ENCODE results near the gene TPRX2. TPM values are rescaled to one million over a fixed set of nuclear protein-coding genes. Genes with fewer than 3 reads are reported as not detected.
A peak's percentile ranks its signal among the peaks of the same experiment; 100 is the strongest.

TPRX2 gene
- total RNA-seq, 1 experiment from 2014 or later: not detected

GRCh38 chr19:47896019-47896418 lies 37.0 kb downstream of the TPRX2 start:
- Histone ChIP-seq H3F3A (ENCODE audit: insufficient read depth, low read depth) (no peaks in the 10 kb centered on the region; the same call in 1 of the 2 replicates), H4K20me1 (ENCODE audit: insufficient read depth) (no peaks in the 10 kb centered on the region), H3K4me3 (no peak overlapping the region), H3K27me3 (ENCODE audit: insufficient read depth, low read depth) (peaks cover 75% of the 10 kb centered on the region), H3K9me3 (ENCODE audit: insufficient read depth, low read depth) (peaks cover 8% of the 10 kb centered on the region; the same call in 1 of the 2 replicates), H2AFZ (no peak overlapping the region), H3K9me2 (ENCODE audit: insufficient read depth) (no peaks in the 10 kb centered on the region), H3K36me3 (ENCODE audit: low read depth) (no peaks in the 10 kb centered on the region), H3K4me2 (no peak overlapping the region), H3K79me2 (ENCODE audit: low read depth) (no peaks in the 10 kb centered on the region), H3K27ac (no peak overlapping the region), H3K4me1 (replicated peaks; ENCODE audit: insufficient read depth) (no peaks in the 10 kb centered on the region)
- ChIA-PET POLR2A (ENCODE audit: unreplicated experiment) (no interaction called here), CTCF (no interaction called here)
- BruUV-seq (replicated peaks): no TSS peak
- TF ChIP-seq EZH2 (IDR thresholded peaks at IDR 0.05; ENCODE audit: low read depth) (no peak), CTCF (conservative IDR thresholded peaks at IDR 0.05) (no peak)
- DNase-seq: no peak
- intact Hi-C loops (cut with micrococcal nuclease; ENCODE audit: unreplicated experiment): no loop called here

DNA sequence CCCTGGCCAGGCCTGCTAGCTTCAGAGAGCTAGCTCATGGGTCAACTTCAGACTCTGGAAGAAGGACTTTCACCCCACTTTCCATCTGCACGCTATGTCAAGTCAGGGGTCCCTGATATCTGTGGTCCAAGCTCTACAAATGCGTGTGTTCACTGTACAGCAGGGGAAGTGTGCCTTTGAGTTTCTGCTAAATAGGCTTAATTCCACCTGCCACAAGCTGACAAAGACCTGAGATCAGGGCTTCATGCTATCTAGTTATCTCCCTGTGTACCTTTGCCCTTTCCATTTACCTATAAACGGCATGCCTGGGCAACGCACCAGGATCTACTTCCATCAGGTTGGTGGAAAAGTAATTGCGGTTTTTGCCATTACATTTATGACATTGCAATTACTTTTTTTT lies 37.7 kb downstream of the TPRX2 start:
- no peak overlapping the region for H2AFZ ChIP-seq
- H3K27ac ChIP-seq: no peak overlapping the region
- ChIA-PET CTCF (no interaction called here), POLR2A (ENCODE audit: unreplicated experiment) (no interaction called here)
- no peak overlapping the region for H3K4me3 ChIP-seq
- no peaks in the 10 kb centered on the region for H3K9me2 ChIP-seq (ENCODE audit: insufficient read depth)
- no peaks in the 10 kb centered on the region for H3K79me2 ChIP-seq (ENCODE audit: low read depth)
- no peaks in the 10 kb centered on the region; the same call in 1 of the 2 replicates for H3F3A ChIP-seq (ENCODE audit: insufficient read depth, low read depth)
- BruUV-seq (replicated peaks): no TSS peak
- H3K9me3 ChIP-seq (ENCODE audit: insufficient read depth, low read depth): peaks cover 8% of the 10 kb centered on the region; the same call in 1 of the 2 replicates
- H3K4me1 ChIP-seq (replicated peaks; ENCODE audit: insufficient read depth): no peaks in the 10 kb centered on the region
- no peak for TF ChIP-seq CTCF (conservative IDR thresholded peaks at IDR 0.05)
- no peak for TF ChIP-seq EZH2 (IDR thresholded peaks at IDR 0.05; ENCODE audit: low read depth)
- no peak overlapping the region for H3K4me2 ChIP-seq
- peaks cover 83% of the 10 kb centered on the region for H3K27me3 ChIP-seq (ENCODE audit: insufficient read depth, low read depth)
- no peak for DNase-seq
- H4K20me1 ChIP-seq (ENCODE audit: insufficient read depth): no peaks in the 10 kb centered on the region
- intact Hi-C loops (cut with micrococcal nuclease; ENCODE audit: unreplicated experiment): no loop called here
- H3K36me3 ChIP-seq (ENCODE audit: low read depth): no peaks in the 10 kb centered on the region

DNA sequence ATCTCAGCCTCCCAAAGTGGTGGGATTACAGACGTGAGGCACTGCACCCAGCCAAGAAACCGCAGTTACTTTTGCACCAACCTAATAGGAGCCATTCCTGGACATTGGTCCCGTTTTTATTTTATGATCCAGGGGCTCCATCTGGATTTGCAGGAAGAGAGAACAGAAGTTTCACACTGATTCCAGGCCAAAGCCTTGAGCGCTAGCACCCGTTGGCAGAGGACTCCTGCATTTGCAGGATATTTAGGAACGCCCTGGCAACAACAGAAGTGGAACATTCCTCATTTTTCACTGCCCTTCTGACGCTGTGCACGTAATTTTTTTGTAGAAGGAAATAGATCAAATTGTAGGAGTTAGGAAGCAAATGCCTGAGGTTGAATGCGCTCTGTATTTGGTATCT lies 38.8 kb downstream of the TPRX2 start:
- no peak overlapping the region for H3K27ac ChIP-seq
- H3K4me3 ChIP-seq: no peak overlapping the region
- TF ChIP-seq CTCF (conservative IDR thresholded peaks at IDR 0.05) (no peak), EZH2 (IDR thresholded peaks at IDR 0.05; ENCODE audit: low read depth) (0 out of 2 replicates have a peak, but pooled peaks have one; percentile 54)
- POLR2A ChIA-PET (ENCODE audit: unreplicated experiment): no interaction called here
- no peaks in the 10 kb centered on the region for H3K36me3 ChIP-seq (ENCODE audit: low read depth)
- no TSS peak for BruUV-seq (replicated peaks)
- no peaks in the 10 kb centered on the region for H4K20me1 ChIP-seq (ENCODE audit: insufficient read depth)
- no peaks in the 10 kb centered on the region for H3F3A ChIP-seq (ENCODE audit: insufficient read depth, low read depth)
- no peak overlapping the region for H3K4me2 ChIP-seq
- CTCF ChIA-PET: no interaction called here
- no peak overlapping the region for H2AFZ ChIP-seq
- peaks cover 4% of the 10 kb centered on the region; the same call in 1 of the 2 replicates for H3K9me3 ChIP-seq (ENCODE audit: insufficient read depth, low read depth)
- no peak for DNase-seq
- H3K27me3 ChIP-seq (ENCODE audit: insufficient read depth, low read depth): peaks cover 91% of the 10 kb centered on the region
- H3K79me2 ChIP-seq (ENCODE audit: low read depth): no peaks in the 10 kb centered on the region
- intact Hi-C loops (cut with micrococcal nuclease; ENCODE audit: unreplicated experiment): no loop called here
- no peaks in the 10 kb centered on the region for H3K4me1 ChIP-seq (replicated peaks; ENCODE audit: insufficient read depth)
- no peaks in the 10 kb centered on the region for H3K9me2 ChIP-seq (ENCODE audit: insufficient read depth)

Measured in PC-9 (cell line).